ENCODE results near the gene ADCYAP1R1. TPM values are rescaled to one million over a fixed set of nuclear protein-coding genes. Genes with fewer than 3 reads are reported as not detected.

The ADCYAP1R1 gene
- total and polyA plus RNA-seq, 2 of the 8 experiments (the other 6 are each of a cell fraction or from before 2014, with no cell fraction given) = 14.4 to 14.6 TPM

GRCh38 chr7:31033674-31034300 is 18.3 kb upstream of the ADCYAP1R1 start:
- FAIRE-seq (no peak), DNase-seq (ENCODE audit: low read depth in 1 of 2, low spot score in 2 of 2) (no peak)
- Histone ChIP-seq H3K9me3 (ENCODE audit: insufficient read depth in 2 of 2, low read depth in 1 of 2, low read length in 1 of 2) (no peaks in the 10 kb centered on the region), H3K4me1 (replicated peaks in 1 of 4; ENCODE audit: control insufficient read depth in 3 of 4, insufficient read depth in 4 of 4, low read length in 3 of 4) (no peaks in the 10 kb centered on the region; a peak in 1 of 7 replicates), H3K23ac (ENCODE audit: insufficient read length) (no peak overlapping the region), H3K14ac (ENCODE audit: insufficient read length) (no peak overlapping the region), H4K91ac (replicated peaks; ENCODE audit: insufficient read length, low read length) (no peak overlapping the region), H3K79me2 (ENCODE audit: control insufficient read depth in 1 of 2, insufficient read depth in 2 of 2, low read length in 2 of 2) (no peaks in the 10 kb centered on the region), H4K20me1 (replicated peaks in 1 of 2; ENCODE audit: control insufficient read depth in 1 of 2, insufficient read depth in 2 of 2, low read length in 2 of 2) (no peaks in the 10 kb centered on the region), H2AFZ (ENCODE audit: low read length) (no peak overlapping the region), H2BK20ac (ENCODE audit: low read length) (no peak overlapping the region), H3K27me3 (replicated peaks in 1 of 4; ENCODE audit: control insufficient read depth in 3 of 4, extremely low read depth in 1 of 4, insufficient read depth in 3 of 4, low read length in 3 of 4) (no peaks in the 10 kb centered on the region; a peak in 1 of 7 replicates), H3K56ac (replicated peaks; ENCODE audit: insufficient read length, low read depth, low read length) (no peak overlapping the region), H4K8ac (ENCODE audit: extremely low read depth, insufficient read depth, low read length) (no peak overlapping the region), H2BK120ac (replicated peaks; ENCODE audit: low read depth, low read length) (no peak overlapping the region), H2AK5ac (ENCODE audit: low read depth, low read length) (no peak overlapping the region), H3K18ac (ENCODE audit: extremely low read depth, low read length) (no peak overlapping the region; the same call in 1 of the 2 replicates), H3K9ac (replicated peaks in 1 of 4; ENCODE audit: extremely low read depth in 1 of 4, low read depth in 3 of 4, low read length in 3 of 4) (no peak overlapping the region), H3K36me3 (ENCODE audit: control insufficient read depth in 2 of 4, insufficient read depth in 4 of 4, low read length in 3 of 4) (no peaks in the 10 kb centered on the region), H3K4ac (replicated peaks; ENCODE audit: insufficient read length, low read depth, low read length) (no peak overlapping the region), H3K4me2 (ENCODE audit: insufficient read depth in 1 of 2, low read depth in 2 of 2, low read length in 2 of 2) (no peak overlapping the region), H3K79me1 (ENCODE audit: low read depth, low read length) (no peaks in the 10 kb centered on the region; the same call in 1 of the 2 replicates), H2BK15ac (ENCODE audit: low read length) (no peak overlapping the region), H2BK12ac (ENCODE audit: low read depth, low read length) (no peak overlapping the region), H3K4me3 (ENCODE audit: extremely low read depth in 1 of 4, insufficient read depth in 2 of 4, low read depth in 3 of 4, low read length in 4 of 4) (no peak overlapping the region), H3K23me2 (ENCODE audit: low read depth, low read length) (no peaks in the 10 kb centered on the region), H4K5ac (ENCODE audit: insufficient read length, low read depth, low read length) (no peak overlapping the region), H2BK5ac (ENCODE audit: low read depth, low read length) (no peak overlapping the region; the same call in 1 of the 2 replicates), H3K27ac (ENCODE audit: low read depth, low read length) (no peak overlapping the region)
- ChIA-PET POLR2A (ENCODE audit: partially characterized antibody) (interaction anchor here (1.0 to 1.8 kb wide), 2 partner anchors 23 to 32 kb away, joined by 3 read pairs; no protein-coding TSS in a partner anchor), CTCF (ENCODE audit: partially characterized antibody) (interaction anchor here (0.7 to 52.0 kb wide), 10 partner anchors 11 to 89 kb away, joined by 3 to 880 read pairs (median 4); partner anchors contain the start of gene ADCYAP1R1)
- 91% methylated on average over 5 of the region's 5 CpGs; no CpG with 5 or more reads in 1 of the 2 experiments for WGBS, 2 experiments (ENCODE audit: extremely low coverage in 1 of 2, insufficient coverage in 1 of 2, insufficient read length in 1 of 2, insufficient replicate concordance in 2 of 2, low coverage in 1 of 2, low lambda C conversion rate in 2 of 2, missing lambda C conversion rate in 1 of 2)
- TF ChIP-seq TAF1 (IDR thresholded peaks at IDR 0.05; ENCODE audit: low read depth, low read length) = no peak
- no peak for TF ChIP-seq NRF1 (IDR thresholded peaks at IDR 0.05; ENCODE audit: low read depth, low read length)
- no peak for TF ChIP-seq GABPA (IDR thresholded peaks at IDR 0.05; ENCODE audit: borderline replicate concordance, insufficient read depth, low read length)
- no peak for TF ChIP-seq PHF8 (conservative IDR thresholded peaks at IDR 0.05; ENCODE audit: low read depth, low read length)
- TF ChIP-seq SIRT6 (IDR thresholded peaks at IDR 0.05; ENCODE audit: low read length) = no peak
- no peak for TF ChIP-seq TCF12 (IDR thresholded peaks at IDR 0.05; ENCODE audit: low read depth, low read length)
- no peak for TF ChIP-seq EP300 (IDR thresholded peaks at IDR 0.05; ENCODE audit: borderline replicate concordance in 1 of 2, low read depth in 2 of 2, low read length in 2 of 2)
- TF ChIP-seq EGR1 (IDR thresholded peaks at IDR 0.05; ENCODE audit: borderline replicate concordance, low read depth, low read length) = no peak
- TF ChIP-seq TEAD4 (IDR thresholded peaks at IDR 0.05; ENCODE audit: low read depth, low read length) = no peak
